CD14-positive monocyte (primary cell): ENCODE measurements around the gene SLC25A1. TPM values are rescaled to one million over a fixed set of nuclear protein-coding genes. Genes with fewer than 3 reads are reported as not detected.

Experiments used
- DNase-seq, 3 donors: peaks; one replicate each; pipeline ENCODE4 v3.0.0-alpha.2; 2011 to 2022
- H2AFZ ChIP-seq: 2 replicates; pipeline ENCODE4 v1.6.0; 2012; ENCODE audit warnings: mild to moderate bottlenecking, low read depth, low read length, inconsistent platforms; ENCODE audit not compliant: insufficient read depth, poor library complexity, severe bottlenecking
- H3K27ac ChIP-seq, 2 donors: 1 replicate in 1 of 2; 2 replicates in 1 of 2; pipeline ENCODE4 v1.5.1; 2012 to 2013; ENCODE audit warnings: low read length in 2 of 2, control low read depth in 1 of 2, inconsistent platforms in 1 of 2, low read depth in 1 of 2, mild to moderate bottlenecking in 1 of 2
- H3K27me3 ChIP-seq, 2 donors: one replicate each; pipeline versions ENCODE4 v1.6.0 to v1.6.1; 2011 to 2013; ENCODE audit warnings: low read length in 2 of 2; ENCODE audit not compliant: control insufficient read depth in 2 of 2, insufficient read depth in 2 of 2
- H3K36me3 ChIP-seq, 2 donors: replicated peaks in 1 of 2; 1 replicate in 1 of 2; 2 replicates in 1 of 2; pipeline versions ENCODE4 v1.5.1 to v1.6.1; 2012 to 2013; ENCODE audit warnings: low read length in 2 of 2, control low read depth in 1 of 2, inconsistent platforms in 1 of 2, mild to moderate bottlenecking in 1 of 2; ENCODE audit not compliant: insufficient read depth in 2 of 2, control insufficient read depth in 1 of 2
- H3K4me1 ChIP-seq, 2 donors: 1 replicate in 1 of 2; 2 replicates in 1 of 2; pipeline versions ENCODE4 v1.5.1 to v1.6.1; 2012 to 2013; ENCODE audit warnings: low read length in 2 of 2, control low read depth in 1 of 2, inconsistent platforms in 1 of 2, mild to moderate bottlenecking in 1 of 2, moderate library complexity in 1 of 2; ENCODE audit not compliant: insufficient read depth in 2 of 2, control insufficient read depth in 1 of 2
- H3K4me2 ChIP-seq: replicated peaks from 2 replicates; pipeline ENCODE3; 2012; ENCODE audit warnings: low read length, moderate library complexity, mild to moderate bottlenecking; ENCODE audit not compliant: poor library complexity, severe bottlenecking; ENCODE audit errors: extremely low read depth
- H3K4me3 ChIP-seq, 3 experiments: fragments of 200-600 bp in 1 of 3; sonication (generic) in 1 of 3; replicated peaks in 1 of 3; 1 replicate in 2 of 3; 2 replicates in 1 of 3; pipeline ENCODE4 v1.5.1; 2011 to 2013; ENCODE audit warnings: low read length in 3 of 3, mild to moderate bottlenecking in 3 of 3, control low read depth in 2 of 3, low read depth in 2 of 3, inconsistent platforms in 1 of 3, moderate library complexity in 1 of 3
- H3K79me2 ChIP-seq: 2 replicates; pipeline ENCODE4 v1.6.0; 2012; ENCODE audit warnings: mild to moderate bottlenecking, control low read depth, inconsistent platforms, low read length, moderate library complexity; ENCODE audit not compliant: insufficient read depth
- H3K9ac ChIP-seq: 2 replicates; pipeline ENCODE4 v1.6.0; 2017; ENCODE audit warnings: low read length, mild to moderate bottlenecking; ENCODE audit not compliant: insufficient read depth, poor library complexity, severe bottlenecking
- H3K9me3 ChIP-seq, 2 donors: replicated peaks in 1 of 2; 1 replicate in 1 of 2; 2 replicates in 1 of 2; pipeline versions ENCODE4 v1.5.1 to v1.6.1; 2012 to 2013; ENCODE audit warnings: low read length in 2 of 2, control low read depth in 1 of 2; ENCODE audit not compliant: control insufficient read depth in 1 of 2, insufficient read depth in 1 of 2
- H4K20me1 ChIP-seq: 2 replicates; pipeline ENCODE4 v1.6.0; 2012; ENCODE audit warnings: mild to moderate bottlenecking, low read length, control low read depth, moderate library complexity; ENCODE audit not compliant: insufficient read depth
- H3K27ac Mint-ChIP-seq, 7 donors: one replicate each; pipeline ENCODE4 v1.8.0; 2020; ENCODE audit warnings: mild to moderate bottlenecking in 7 of 7, mixed read lengths in 7 of 7, moderate library complexity in 6 of 7, inconsistent platforms in 2 of 7
- H3K27me3 Mint-ChIP-seq, 3 donors: one replicate each; pipeline ENCODE4 v1.8.0; 2021 to 2022; ENCODE audit warnings: low read depth in 3 of 3, mild to moderate bottlenecking in 3 of 3, mixed read lengths in 3 of 3, moderate library complexity in 3 of 3, inconsistent platforms in 1 of 3
- H3K36me3 Mint-ChIP-seq, 2 donors: one replicate each; pipeline ENCODE4 v1.8.0; 2020; ENCODE audit warnings: mixed read lengths in 2 of 2, inconsistent platforms in 1 of 2, mild to moderate bottlenecking in 1 of 2
- H3K4me1 Mint-ChIP-seq: one replicate; pipeline ENCODE4 v1.8.0; 2020; ENCODE audit warnings: mild to moderate bottlenecking, mixed read lengths
- H3K4me3 Mint-ChIP-seq, 2 donors: one replicate each; pipeline ENCODE4 v1.8.0; 2020; ENCODE audit warnings: mild to moderate bottlenecking in 2 of 2, mixed read lengths in 2 of 2, moderate library complexity in 1 of 2
- H3K9me3 Mint-ChIP-seq, 7 donors: one replicate each; pipeline ENCODE4 v1.8.0; 2020 to 2022; ENCODE audit warnings: mixed read lengths in 7 of 7, mild to moderate bottlenecking in 6 of 7, moderate library complexity in 6 of 7, inconsistent platforms in 2 of 7
- WGBS: methylation state at CpG from one replicate; pipeline ENCODE4 v1.1.5; 2013; ENCODE audit warnings: missing lambda C conversion rate; ENCODE audit not compliant: insufficient coverage; 5-methylcytosine and 5-hydroxymethylcytosine counted together
- intact Hi-C, 2 donors: fragments of 100-400 bp; cut with micrococcal nuclease; formaldehyde crosslinking; loops; one replicate each; pipeline versions ENCODE4 v1.15.0 to v1.15.1; 2023
- polyA plus RNA-seq, 3 donors: library from polyadenylated mRNA; depleted of rRNA in 1 of 3; unstranded in 2 of 3; stranded (reverse) in 1 of 3; fragments of 300-500 nt in 2 of 3; fragments of >200 nt in 1 of 3; fragmentation: Illumina TruSeq in 2 of 3; gene quantifications; 1 replicate in 2 of 3; 2 replicates in 1 of 3; pipeline ENCODE4 v1.2.3, GENCODE V29; 2012 to 2021
- TF ChIP-seq, protein P1 (sequence below): fragments of 200-600 bp; IDR thresholded peaks from one replicate; pipeline ENCODE4 v1.8.0; 2022; ENCODE audit warnings: antibody characterized with exemption, mild to moderate bottlenecking

Gene SLC25A1
- polyA plus RNA-seq, 3 donors = 15.2 to 37.4 (median 35.1) TPM

DNA sequence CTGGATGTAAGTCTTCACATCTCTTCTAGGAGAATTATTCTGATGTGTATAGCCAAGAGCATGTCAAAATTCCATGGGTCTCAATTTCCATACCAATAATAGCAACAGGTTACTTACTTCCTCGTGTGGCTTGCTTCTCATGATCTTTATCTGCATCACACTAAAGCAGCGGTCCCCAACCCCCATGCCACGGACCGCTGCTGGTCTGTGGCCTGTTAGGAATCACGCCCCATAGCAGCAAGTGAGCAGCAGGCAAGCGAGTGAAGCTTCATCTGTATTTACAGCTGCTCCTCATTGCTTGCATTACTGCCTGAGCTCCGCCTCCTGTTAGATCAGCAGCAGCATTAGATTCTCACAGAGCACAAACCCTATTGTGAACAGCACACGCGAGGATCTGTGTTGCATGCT lies 28.9 kb upstream of the SLC25A1 start:
- Histone ChIP-seq H3K4me2 (no peak overlapping the region), H3K27me3 (no peaks in the 10 kb centered on the region), H3K4me3 (no peak overlapping the region), H3K9me3 (no peaks in the 10 kb centered on the region), H3K36me3 (peaks cover 65 to 98% of the 10 kb centered on the region in 2 donors), H3K9ac (no peak overlapping the region), H2AFZ (no peak overlapping the region), H4K20me1 (no peaks in the 10 kb centered on the region), H3K4me1 (no peaks in the 10 kb centered on the region), H3K79me2 (no peaks in the 10 kb centered on the region), H3K27ac (no peak overlapping the region)
- intact Hi-C loops = no loop called here
- Mint-ChIP-seq H3K27ac (no peak overlapping the region), H3K4me1 (no peaks in the 10 kb centered on the region), H3K9me3 (peaks cover 0 to 8% (median 0%) of the 10 kb centered on the region in 7 donors), H3K27me3 (peaks cover 0 to 1% (median 0%) of the 10 kb centered on the region in 3 donors), H3K36me3 (peaks cover 67 to 93% of the 10 kb centered on the region in 2 donors), H3K4me3 (no peak overlapping the region)
- DNase-seq = no peak
- WGBS = 71% methylated on average over 7 of the region's 9 CpGs
- TF ChIP-seq, protein P1, sequence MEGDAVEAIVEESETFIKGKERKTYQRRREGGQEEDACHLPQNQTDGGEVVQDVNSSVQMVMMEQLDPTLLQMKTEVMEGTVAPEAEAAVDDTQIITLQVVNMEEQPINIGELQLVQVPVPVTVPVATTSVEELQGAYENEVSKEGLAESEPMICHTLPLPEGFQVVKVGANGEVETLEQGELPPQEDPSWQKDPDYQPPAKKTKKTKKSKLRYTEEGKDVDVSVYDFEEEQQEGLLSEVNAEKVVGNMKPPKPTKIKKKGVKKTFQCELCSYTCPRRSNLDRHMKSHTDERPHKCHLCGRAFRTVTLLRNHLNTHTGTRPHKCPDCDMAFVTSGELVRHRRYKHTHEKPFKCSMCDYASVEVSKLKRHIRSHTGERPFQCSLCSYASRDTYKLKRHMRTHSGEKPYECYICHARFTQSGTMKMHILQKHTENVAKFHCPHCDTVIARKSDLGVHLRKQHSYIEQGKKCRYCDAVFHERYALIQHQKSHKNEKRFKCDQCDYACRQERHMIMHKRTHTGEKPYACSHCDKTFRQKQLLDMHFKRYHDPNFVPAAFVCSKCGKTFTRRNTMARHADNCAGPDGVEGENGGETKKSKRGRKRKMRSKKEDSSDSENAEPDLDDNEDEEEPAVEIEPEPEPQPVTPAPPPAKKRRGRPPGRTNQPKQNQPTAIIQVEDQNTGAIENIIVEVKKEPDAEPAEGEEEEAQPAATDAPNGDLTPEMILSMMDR = no peak

DNA sequence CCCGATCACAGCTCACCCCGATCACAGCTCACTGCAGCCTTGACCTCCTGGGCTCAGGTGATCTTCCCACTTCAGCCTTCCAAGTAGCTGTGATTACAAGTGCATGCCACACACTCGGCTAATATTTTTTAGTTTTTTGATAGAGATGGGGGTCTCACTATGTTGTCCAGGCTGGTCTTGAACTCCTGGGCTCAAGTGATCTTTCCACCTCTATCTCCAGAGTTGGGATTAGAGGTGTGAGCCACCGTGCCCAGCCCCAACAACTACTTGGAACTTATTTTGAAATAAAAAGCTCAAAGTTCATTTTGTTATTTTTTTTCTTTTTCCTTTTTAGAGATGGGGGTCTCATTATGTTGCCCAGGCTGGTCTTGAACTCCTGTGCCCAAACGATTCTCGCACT lies 27.8 kb upstream of the SLC25A1 start:
- H3K27ac ChIP-seq = no peak overlapping the region
- H3K79me2 ChIP-seq = no peaks in the 10 kb centered on the region
- peaks cover 0 to 1% (median 0%) of the 10 kb centered on the region in 3 donors for H3K27me3 Mint-ChIP-seq
- H3K4me3 Mint-ChIP-seq = no peak overlapping the region
- intact Hi-C loops = no loop called here
- H3K27me3 ChIP-seq = no peaks in the 10 kb centered on the region
- H3K36me3 ChIP-seq = peaks cover 69 to 95% of the 10 kb centered on the region in 2 donors
- TF ChIP-seq, protein P1 = no peak
- H3K4me1 Mint-ChIP-seq = no peaks in the 10 kb centered on the region
- WGBS = 100% methylated on average over 2 of the region's 6 CpGs
- no peaks in the 10 kb centered on the region for H3K9me3 ChIP-seq
- no peak overlapping the region for H3K4me3 ChIP-seq
- H3K9me3 Mint-ChIP-seq = peaks cover 0 to 8% (median 0%) of the 10 kb centered on the region in 7 donors
- H2AFZ ChIP-seq = no peak overlapping the region
- H3K9ac ChIP-seq = no peak overlapping the region
- H3K27ac Mint-ChIP-seq = peak overlapping the region in 2 of 7 donors; percentile 26 to 62
- DNase-seq = no peak
- H4K20me1 ChIP-seq = no peaks in the 10 kb centered on the region
- no peaks in the 10 kb centered on the region for H3K4me1 ChIP-seq
- peaks cover 73 to 94% of the 10 kb centered on the region in 2 donors for H3K36me3 Mint-ChIP-seq
- no peak overlapping the region for H3K4me2 ChIP-seq
